GM10847 (cell line): Measurements from ENCODE around the gene SH3RF2.

Experiments used
- POLR2A ChIP-seq: IDR thresholded peaks from 2 replicates; pipeline ENCODE4 v1.6.1; 2011; ENCODE audit not compliant: insufficient read length; ENCODE audit errors: extremely low read depth

Gene SH3RF2

DNA sequence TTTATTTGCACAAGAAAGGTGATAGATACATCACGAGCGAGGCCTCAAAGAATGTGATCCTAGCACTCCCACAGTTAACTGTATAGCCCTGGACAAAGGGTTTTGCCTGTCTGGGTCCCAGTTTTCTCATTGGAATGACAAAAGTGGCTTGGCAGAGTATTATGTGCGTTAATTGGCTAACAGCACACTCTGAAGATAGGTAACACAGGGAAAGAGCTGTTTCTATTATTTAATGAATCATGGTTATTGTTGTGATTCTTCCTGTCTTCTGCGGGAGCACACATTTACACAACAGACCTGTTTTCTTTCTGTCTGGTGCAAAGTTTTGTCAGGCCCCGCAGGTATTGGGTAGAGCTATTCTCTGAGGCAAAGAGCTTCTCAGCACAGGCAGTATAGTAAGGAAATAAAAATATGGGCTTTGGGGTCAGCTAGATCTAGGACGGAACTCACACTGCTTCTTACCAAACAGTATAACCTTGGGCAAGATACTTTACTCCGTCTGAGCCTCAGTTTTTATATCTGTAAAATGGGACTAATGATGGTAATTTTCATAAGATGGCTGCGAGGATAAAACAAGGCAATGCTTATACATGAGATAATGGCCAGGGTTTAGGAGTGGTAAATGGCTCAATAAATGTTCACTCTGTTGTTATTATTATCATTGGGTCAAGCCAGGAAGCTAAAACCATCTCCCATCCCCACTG lies 90.1 kb downstream of the SH3RF2 start:
- TF ChIP-seq POLR2A: no peak

DNA sequence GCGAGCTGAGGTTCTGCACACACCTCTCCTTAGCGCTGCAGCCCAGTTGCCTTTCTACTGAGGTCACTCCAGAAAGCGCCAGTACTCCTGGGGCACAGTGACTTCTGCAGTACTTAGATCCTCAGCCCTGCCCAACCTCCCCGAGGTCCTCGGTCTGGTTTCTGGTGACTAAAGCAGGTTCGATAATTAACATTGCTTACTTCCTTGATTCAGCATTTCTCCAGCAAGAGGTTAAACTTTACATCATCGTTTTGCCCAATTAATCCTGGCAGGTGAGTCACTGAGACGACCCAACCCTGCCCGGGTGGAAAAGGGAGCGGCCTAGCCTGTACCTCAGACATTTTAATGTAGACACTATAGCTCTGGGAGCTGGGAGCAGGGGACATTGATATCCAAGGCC lies 91.4 kb downstream of the SH3RF2 start:
- TF ChIP-seq POLR2A: no peak

DNA sequence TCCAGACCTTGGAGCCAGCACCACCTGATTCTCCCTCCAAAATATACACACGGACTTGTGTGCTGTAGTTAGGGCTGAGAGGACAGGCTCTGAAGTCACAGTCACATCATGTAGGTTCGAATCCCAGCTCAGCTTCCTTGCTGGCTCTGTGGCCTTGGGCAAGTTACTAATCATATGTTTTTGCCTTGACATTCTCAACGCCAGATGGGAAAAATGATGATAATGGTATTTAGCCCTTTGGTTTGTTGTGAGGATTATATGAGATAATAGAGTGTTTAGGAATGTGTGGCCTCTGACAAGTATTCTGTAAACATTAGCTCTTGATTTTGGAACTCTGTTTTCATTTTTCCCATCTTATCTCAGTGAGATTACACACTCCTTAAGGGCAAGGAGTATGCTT lies 96.5 kb downstream of the SH3RF2 start:
- no peak for TF ChIP-seq POLR2A

DNA sequence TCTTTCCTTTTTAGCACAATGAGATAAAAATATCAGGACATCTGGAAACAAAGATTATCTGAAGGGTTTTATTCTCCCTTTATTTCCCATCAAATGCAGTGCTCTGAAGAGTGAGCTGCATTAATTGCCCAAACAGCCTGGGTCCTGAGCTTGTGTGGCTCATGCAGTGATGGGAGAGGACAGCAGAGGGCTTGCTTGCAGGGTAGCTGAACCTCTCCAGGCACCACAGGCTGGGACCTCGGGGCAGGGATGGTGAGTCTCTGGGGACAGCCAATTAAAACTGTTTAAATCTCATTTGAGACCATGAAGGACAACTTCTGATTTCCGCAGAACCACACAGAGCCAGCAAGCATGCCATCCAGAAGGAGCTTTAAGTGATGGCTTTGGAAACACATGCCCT lies 97.7 kb downstream of the SH3RF2 start:
- no peak for TF ChIP-seq POLR2A

DNA sequence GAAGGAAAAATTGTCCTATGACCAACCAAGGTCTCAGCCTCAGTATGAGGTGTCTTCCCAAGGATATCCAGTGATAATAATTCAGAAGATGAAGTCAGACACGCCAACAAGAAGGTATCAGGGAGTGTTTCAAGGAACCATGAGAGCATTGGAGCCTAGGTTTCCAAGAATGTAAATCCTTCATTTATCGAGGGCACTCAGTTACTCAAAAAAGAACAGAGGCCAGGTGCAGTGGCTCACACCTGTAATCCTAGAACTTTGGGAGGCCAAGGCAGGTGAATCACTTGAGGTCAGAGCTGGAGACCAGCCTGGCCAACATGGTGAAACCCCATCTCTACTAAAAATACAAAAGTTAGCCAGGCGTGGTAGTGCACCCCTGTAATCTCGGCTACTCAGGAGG lies 98.2 kb downstream of the SH3RF2 start:
- TF ChIP-seq POLR2A: no peak

DNA sequence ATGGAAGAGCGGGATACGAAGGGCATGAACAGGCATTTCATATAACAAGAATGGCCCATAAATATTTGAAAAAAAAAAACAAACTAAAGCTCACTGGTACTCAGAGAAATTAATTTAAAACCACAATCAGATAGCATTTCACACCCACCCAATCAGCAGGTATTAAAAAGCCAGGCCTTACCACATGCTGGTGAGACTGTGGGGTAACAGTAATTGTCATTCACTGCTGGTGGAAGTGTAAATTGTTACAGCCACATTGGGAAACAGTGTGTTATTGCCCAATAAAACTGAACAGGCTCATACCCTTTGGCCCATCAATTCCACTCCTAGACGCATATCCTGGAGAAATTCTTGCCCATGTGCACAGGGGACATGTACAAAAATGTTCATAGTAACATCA lies 103.0 kb downstream of the SH3RF2 start:
- TF ChIP-seq POLR2A: no peak

DNA sequence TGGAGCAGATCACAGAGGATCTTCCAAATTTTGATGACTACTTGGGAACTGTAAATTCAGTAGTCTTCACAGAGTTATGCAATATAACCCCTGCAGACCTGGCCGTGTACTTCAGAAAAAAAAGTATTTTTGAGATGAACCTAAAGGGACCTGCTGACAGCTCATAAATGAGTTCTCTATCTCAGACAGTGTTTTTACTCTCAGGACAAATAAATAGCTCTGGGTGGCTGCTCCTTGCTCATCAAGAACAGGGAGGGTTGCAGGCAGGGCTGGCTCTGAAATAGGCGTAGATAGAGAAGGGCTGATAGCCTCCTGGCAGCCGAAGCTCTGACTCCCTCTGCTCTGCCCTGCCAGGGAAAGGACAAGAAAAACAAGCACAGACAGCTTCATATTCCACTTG lies 104.1 kb downstream of the SH3RF2 start:
- TF ChIP-seq POLR2A: no peak

DNA sequence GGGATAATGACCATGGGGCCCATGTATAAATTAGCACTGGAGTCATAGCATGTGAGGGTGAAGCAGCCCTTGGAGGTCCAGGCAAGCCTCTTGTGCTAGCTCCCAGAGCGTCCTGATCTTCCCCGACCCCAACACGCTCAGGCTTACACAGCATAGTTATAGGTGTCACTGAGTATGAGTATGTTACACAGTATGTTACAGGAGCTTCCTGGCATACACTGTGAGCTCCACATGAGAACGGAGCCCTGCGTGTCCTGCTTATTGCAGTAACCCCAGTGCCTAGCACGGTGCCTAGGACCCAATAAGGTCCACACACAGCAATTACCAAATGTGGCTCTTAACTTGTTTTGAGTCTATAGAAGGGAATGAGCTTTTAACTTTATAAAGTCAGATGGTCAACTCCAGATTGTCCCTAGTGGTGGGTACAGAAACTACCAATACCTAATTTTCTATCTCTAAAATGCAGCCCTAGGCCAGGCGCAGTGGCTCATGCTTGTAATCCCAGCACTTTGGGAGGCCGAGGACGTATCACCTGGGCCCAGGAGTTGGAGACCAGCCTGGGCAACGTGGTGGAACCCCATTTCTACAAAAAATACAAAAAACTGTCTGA lies 104.9 kb downstream of the SH3RF2 start:
- TF ChIP-seq POLR2A: no peak

DNA sequence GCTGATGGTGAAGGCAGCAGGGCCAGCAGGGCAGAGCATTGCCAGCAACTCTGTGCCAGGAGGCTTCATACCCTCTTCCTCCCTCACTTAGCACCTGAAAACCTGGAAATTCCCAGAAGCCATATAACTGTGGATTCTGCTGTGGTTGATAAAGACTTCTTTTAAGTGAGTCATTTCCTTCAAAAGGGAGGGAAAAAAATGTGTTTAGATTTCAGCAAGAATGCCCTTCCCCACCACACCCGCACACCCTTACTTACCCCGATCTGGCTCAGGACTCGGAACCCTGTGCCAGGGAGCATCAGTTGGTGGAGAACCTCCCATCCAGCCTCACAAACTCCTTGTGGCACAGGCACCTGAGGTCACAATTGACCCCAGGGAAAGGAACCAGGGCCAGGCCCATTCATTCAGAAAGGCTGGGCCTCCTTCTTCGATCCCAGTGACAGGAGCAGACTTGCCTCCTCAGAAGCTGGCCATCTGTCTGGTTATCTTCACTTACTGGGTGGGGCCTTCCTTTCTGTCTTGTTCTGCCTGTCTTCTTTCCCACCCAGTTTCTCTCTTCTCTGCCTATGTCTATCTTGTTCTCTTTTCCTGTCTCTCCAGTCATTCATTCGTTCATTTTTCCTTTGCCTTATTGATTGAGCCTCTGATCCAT lies 106.4 kb downstream of the SH3RF2 start:
- TF ChIP-seq POLR2A: no peak

DNA sequence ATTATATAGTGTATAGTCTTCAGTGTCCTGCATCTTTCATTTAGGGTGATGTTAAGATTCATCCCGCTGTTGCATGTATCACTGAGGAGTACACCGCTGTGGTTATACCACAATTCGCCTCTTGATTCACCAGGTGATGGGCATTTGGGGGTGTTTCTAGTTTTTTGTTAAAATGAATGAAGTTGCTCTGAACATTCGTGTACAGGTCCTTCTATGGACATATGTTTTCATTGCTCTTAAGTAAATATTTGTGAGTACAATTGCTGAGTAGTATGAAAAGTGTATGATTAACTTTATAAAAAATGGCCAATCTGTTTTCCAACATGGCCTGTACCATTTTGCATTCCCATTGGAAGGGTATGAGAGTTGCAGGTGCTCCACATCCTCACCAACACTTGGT lies 107.3 kb downstream of the SH3RF2 start:
- TF ChIP-seq POLR2A: no peak

DNA sequence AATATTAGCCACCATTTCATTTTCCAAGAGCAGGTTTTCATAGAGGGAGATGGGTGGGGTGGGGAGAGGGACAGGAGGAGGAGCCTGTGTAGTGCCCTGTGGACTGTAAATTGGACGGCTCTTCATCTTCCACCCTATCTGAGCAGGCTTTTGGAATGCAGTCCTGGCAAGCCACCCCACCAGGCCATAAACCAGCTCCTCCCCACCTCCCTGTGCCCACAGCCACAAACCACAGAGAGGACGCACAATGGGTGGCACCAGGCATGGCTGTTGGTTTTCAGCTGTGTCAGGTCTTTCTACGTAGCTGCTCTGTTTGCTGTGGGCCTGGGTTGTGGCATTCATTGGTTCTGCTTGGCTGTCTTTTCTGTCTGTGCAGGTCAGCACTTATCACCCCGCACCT lies 111.0 kb downstream of the SH3RF2 start:
- TF ChIP-seq POLR2A: no peak

DNA sequence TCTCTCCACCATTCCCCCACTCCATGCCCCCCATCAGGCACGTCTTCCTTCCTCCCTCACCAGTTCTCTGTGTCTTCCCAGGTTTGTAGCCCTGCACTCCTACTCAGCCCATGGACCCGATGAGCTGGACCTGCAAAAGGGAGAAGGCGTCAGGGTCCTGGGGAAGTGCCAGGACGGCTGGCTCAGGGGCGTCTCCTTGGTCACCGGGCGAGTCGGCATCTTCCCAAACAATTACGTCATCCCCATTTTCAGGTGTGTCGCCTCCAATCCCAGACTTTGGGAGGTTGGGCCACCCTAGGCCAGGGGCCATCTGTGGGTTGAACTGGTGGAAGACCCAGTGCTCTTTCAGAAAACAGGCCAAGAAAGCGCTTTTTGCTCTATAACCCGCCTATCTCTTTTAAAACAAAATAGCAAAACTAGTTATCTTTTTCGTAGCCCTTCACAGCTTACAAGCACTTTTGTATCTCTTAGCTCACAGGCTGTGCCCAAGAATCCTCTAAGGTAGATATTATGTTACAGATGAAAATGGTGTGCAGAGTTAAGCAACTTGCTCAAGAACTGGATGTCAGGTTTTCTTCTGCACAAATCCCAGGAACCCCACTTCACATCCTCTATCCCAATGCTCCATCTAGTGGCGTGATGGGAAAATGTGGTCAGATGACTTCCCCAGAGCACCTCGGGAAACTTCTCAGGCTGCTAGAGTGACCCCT lies 112.8 kb downstream of the SH3RF2 start:
- TF ChIP-seq POLR2A: no peak

DNA sequence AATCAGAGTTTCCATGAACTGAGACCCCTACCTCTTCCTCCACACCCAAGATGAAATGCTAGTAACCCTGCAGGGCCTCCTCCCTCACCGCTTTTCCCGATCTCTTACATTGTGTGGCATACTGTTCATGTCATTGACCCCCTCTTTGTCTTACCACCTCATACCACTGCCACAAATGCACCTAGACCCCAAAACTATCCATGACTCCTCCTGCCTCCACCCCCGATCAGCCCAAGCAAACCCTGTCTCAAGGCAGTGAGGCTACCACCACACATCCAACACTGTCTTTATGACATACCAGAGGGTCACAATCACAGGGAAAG lies 113.3 kb downstream of the SH3RF2 start:
- no peak for TF ChIP-seq POLR2A

DNA sequence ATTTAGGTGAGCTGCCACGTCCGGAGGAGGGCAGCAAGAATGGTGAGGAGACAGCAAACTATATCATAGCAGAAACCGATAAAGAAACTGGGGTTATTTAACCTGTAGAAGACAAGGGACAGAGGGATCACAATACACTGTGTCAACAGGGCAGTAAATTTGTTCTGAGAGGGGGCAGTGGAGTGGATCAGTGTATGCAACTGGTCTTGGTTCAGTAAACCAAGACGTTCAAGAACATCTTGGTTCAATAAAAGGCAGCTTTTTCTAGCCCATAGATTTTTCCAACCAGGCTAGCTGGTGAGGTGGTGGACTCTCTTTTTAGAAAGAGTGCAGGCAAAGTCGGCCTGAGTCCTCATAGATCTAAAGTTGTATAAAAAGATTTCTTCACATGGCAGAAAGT lies 113.7 kb downstream of the SH3RF2 start:
- TF ChIP-seq POLR2A: no peak

DNA sequence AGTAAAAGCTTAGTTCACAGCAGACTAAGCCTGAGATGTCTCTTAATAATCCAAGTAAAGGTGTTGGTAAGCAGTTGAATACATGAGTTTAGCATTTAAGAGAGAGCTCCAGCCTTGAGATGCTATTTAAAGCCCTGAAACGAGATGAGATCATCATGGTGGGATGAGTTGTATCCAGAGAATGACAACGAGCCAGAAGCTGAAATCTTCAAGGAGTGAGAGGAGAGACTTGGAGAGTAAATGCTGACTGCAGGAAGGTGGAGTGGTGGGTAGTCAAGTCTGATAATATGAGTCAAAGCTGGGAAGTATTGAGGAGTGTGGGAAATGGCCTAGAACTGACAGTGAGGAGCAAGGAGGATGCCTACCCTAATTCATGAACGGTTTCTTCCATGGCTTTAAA lies 115.3 kb downstream of the SH3RF2 start:
- TF ChIP-seq POLR2A: no peak

DNA sequence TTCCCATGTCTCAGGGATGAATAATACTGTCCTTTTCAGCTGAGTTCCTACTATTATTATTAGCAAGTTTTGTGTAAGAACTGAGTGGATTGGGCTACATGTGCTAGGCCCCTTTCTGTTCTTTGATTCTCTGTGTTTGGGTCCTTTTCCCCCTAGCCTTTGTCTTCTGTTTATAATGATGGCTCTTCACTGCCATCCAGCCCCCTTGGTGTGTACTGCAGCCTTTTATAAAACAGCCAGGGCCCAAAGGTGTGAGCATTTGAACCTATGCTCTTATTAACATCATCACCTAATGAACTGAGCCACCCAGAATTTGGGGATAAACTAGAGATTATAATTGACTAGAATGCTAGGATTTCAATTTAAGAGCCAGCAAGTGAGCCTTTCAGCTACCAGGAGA lies 116.4 kb downstream of the SH3RF2 start:
- TF ChIP-seq POLR2A: no peak
